Right kidney (tissue), 1 donor: ENCODE results near the gene PRPF31.

Experiments
- DNase-seq: peaks from one replicate; pipeline ENCODE4 v3.0.0-alpha.2; 2016

Gene PRPF31

DNA sequence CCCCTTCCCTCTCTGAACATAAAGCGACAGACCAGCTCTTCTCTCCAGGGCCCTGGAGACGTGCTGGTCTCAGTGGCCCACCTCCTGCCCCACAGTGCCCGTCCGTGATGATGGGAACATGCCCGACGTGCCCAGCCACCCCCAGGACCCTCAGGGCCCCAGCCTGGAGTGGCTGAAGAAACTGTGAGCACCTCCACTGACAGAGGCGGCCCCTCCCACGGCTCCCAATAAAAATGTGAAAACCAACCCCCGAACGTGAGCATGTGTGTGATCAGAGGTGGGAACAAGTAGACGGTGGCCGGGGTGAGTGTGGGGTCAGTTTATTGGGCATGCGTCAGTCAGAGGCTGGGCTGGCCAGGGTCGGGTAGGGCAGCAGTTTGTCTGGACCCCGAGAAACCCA is 8.8 kb upstream of the PRPF31 start:
- DNase-seq, result no peak

DNA sequence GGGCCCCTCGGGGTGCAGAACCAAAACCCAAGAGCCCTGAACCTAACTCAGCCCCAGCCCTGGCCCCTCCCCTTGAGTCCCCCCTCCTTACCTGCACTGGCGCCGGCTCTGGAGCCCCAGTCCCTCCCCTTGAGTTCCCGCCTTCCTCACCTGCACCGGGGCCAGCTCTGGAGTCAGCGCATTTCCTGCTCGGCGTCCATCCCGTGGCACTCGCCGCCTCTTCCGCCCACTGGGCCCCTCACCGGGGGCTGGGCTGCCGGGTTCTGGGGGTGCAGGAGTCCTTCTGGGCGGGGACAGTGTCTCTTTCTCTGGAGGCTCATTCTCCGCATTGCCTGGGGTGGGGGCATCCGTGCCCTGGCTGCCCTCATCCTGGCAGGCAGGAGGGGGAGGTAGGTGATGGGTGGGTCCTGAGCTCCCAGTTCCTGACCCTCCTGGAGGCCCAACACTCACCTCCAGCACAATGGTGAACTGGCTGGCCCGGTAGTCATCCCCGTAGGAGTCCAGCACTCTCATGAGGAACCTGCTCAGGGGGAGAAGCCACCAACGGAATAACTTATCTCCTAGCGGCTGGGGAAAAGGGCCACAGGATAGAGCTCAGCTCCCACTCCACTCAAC is 7.6 kb upstream of the PRPF31 start:
- DNase-seq, result no peak

DNA sequence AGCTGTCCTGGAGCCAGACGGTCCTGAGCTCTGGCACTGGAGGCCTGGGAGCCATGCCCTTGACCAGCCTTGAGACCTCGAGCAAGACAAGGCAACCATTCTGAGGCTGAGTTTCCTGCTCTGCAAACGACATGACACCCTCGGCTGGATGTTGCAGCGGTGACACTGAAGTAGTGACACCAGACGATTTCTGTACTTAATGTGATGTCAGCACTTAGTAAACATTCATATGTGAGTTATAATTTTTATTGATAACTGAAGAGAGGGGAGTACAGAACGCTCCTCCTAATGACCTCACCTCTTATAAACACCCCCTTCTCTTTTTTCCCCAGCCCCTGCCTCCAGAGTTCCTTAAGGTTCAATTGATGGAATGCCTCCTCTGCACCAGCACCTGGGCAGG is 7.1 kb upstream of the PRPF31 start:
- DNase-seq, result no peak

DNA sequence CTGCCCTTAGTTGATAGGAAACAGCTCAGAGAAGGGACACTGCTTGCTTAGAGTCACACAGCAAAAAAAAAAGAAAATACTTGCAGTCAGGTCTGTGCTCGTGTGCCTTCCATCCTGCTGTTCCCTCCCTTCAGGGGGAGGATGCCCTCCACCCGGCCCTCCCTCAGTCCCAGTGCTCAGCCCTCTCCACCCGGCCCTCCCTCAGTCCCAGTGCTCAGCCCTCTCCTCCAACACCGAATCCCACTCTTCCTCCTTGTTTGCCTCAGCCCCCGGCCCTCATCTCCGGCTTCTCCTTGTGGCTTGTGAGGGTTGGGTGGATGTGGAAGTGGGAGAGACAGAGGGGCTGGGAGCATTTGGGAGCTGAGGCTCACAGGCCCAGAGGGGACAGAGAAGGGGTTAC is 5.9 kb upstream of the PRPF31 start:
- DNase-seq, result no peak

DNA sequence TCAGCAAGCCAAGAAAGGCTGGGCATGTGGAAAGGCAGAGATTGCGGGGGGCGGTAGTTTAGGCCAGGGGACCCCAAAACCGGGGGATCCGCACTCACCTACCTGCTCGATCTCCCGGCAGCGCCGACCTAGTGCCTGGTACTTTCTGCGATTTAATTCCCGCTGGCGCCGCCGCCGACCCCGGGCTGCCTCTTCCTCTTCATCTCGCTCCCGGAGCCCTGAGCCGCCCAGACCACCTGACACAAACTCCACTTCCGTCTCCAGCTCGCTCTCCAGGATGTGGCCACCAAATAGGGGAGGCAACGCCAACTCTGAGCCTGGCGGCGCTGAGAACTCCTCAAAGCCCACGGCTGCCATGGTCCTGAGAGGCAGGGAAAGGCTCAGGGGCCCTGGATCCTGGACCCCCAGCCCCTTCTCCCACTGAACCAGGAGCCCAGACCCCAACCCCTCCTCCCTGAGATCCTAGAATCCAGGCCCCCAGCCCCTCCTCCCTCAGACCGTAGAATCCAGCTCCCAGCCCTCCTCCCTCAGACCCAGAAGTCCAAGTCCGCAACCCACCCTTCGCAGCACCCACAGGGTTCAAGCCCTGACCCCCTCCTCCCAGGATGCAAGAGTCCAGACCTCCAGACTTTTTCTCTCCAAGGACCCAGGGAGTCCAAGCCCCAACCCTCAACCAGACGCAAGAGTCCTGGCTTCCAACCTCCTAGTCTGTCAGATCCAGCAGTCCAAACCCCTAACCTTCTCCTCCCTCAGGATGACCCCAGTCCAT is 1.0 kb upstream of the PRPF31 start:
- DNase-seq, result no peak

DNA sequence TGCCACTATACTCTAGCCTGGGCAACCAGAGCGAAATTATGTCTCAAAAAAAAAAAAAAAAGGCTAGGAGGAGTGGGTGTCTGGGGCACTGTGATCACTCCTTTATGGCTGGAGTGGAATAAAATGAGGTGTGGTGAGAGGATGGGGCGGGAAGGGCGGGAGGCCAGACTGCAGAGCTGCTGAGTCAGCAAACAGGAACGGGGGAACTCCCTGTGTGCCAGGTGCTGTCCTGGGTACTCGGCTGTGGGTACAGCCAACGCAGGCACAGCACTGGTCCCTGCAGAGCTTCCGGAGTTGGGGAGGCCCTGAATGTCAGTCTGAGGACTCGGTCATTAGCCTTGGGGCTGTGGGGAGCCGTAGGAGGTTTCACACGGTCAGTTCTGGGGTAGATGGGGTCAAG is 5.7 kb downstream of the PRPF31 start:
- DNase-seq, result no peak

DNA sequence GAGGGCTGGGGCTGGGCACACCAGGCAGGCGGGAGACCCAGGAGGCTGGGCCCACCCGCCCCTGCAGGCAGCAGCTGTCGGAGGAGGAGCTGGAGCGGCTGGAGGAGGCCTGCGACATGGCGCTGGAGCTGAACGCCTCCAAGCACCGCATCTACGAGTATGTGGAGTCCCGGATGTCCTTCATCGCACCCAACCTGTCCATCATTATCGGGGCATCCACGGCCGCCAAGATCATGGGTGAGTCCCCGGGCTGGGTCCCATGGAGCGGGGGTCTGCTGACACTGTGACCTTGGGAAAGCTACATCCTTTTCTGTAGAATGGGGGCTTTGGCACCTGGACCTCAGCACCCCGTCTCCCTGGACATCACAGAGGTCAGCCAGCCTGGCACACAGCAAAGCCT is 8.1 kb downstream of the PRPF31 start:
- no peak for DNase-seq

DNA sequence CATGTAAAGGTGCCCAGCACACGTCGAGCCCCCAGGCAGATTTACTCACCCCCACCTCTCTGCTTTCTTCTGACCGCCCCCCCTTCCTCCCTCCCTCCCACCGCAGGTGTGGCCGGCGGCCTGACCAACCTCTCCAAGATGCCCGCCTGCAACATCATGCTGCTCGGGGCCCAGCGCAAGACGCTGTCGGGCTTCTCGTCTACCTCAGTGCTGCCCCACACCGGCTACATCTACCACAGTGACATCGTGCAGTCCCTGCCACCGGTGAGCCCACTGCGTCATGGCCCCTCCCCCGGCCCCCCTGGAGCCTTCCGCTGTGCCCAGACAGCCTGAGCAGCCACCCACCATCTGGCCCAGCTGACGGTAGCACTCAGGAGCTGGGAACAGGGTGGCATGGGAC is 8.8 kb downstream of the PRPF31 start:
- DNase-seq, result no peak

DNA sequence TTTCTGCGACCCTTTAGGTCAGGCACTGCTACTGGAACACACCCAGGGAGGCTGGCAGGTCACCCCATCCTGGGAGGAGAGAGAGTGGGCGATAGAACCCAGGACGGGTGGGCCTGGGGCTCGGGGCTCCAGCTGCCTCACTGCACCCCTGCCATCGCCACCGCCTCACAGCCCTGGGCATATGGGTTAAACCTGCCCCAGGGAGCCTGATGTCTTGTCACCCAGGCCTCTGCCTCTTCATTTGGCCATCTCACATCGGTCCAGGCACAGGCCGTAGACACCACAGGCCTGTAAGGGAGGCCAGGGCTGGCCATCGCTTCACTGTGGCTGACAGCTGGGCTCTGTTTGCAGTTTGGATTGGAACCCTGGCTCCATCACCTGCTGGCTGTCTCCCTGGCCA is 10.2 kb downstream of the PRPF31 start:
- no peak for DNase-seq

DNA sequence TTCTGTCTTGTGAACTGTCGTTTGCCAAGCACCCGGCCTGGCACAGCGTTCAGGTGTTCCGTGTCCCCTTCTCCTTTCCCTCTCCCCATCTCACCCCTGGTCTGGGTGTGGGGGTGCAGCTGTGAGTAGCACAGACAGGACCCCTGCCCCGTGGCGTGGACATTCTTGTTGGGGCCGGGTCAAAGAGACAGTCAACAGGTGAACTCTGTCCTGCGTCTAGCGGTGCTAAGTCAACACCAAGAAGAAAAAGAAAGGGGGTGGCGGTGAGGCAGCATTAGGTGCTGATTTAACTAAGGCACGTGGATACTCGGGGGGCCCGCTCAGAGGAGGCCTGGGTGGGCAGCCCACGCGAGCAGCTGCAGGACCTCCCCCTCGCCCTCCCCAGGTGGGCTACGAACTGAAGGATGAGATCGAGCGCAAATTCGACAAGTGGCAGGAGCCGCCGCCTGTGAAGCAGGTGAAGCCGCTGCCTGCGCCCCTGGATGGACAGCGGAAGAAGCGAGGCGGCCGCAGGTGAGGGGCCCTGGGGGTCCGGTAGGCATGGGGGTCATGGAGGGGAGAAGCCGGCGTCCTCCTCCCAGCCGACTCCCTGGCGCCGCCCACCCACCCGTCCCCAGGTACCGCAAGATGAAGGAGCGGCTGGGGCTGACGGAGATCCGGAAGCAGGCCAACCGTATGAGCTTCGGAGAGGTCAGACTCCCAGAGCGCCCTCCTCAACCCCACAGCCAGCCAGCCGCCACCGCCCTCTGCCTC is 12.3 kb downstream of the PRPF31 start:
- no peak for DNase-seq

DNA sequence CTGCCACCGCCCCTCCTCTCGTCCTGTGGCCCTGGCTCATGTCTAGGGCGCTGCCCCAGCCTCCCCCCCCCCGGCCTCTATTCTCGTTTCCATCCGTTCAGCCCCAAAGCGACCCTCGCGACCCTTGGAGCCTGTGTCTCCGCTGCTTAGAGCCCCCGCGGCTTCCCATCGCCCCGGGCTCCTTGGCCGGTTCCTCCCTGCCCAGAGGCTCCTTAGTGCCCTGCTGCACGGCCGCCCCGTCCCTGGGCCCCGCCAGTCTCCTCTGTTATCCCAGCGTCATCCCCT is 12.8 kb downstream of the PRPF31 start:
- no peak for DNase-seq

DNA sequence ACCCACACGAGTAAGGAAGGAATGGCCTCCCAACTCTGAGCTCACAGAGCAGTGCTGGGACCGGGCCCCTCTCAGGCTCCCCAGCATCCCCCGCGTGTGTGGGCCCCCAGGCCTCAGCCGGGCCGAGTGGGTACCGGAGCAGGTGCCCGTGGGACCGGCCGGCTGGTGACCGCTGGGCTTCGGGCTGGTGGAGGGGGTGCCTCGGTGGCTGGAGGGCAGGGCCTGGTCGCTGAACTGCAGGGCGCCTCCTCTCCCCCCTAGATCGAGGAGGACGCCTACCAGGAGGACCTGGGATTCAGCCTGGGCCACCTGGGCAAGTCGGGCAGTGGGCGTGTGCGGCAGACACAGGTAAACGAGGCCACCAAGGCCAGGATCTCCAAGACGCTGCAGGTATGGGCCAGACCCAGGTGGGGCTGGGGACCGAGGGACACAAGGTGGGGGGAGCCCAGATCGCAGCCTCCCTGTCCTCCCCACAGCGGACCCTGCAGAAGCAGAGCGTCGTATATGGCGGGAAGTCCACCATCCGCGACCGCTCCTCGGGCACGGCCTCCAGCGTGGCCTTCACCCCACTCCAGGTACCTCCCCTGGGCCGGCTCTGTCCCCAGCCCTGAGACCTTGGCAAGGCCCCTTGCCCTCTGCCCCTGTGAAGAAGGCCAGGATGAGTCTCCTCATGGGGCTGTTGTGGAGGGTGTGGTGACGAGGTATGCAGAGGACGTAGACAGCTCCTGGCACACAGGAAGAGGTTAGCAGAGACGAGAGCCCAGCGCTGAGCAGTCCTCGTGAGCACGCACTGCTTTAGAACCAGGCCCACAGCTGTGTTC is 13.5 kb downstream of the PRPF31 start:
- no peak for DNase-seq

DNA sequence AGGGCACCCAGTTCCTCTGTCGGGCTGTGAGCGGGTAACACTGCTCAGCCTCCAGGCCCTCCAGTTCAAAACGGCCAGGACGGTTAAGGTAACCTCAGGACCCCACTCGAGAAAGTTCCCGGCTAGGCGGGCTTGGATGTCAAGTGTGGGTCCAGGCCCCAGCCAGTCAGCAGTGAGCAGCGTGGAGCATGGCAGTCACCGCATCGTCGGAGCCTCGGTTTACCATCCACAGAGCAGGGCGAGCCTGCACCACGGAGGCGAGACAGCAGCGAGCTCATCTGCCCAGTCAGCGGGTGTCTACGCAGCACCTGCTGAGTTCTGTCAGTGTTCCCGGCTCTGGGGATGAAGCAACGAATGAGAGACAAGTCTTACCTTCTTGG is 14.1 kb downstream of the PRPF31 start:
- no peak for DNase-seq

DNA sequence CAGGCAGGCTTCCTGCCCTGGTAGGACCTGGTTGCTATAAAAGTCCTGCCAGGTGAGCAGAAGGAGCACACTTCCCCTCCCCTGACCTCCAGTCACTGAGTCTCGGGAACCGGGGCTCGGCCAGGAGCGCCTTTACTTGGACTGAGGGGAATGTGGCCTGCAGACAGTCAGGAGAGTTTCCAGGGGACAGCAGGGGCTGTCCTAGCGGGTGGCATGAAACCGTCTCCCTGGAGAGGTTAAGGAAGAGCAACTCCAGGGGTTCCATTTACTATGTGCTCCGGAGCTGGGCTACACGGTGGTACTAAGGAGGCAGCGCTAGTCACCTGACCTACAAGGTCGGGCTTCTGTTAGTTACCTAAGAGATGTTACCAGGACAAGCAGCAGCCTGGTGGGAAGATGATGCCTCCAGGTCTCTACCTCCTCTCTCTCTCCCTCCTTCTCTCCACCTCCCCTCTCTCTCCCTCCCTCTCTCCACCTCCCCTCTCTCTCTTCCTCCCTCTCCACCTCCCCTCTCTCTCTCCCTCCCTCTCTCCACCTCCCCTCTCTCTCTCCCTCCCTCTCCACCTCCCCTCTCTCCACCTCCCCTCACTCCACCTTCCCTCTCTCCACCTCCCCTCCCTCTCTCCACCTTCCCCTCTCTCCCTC is 17.9 kb downstream of the PRPF31 start:
- no peak for DNase-seq

DNA sequence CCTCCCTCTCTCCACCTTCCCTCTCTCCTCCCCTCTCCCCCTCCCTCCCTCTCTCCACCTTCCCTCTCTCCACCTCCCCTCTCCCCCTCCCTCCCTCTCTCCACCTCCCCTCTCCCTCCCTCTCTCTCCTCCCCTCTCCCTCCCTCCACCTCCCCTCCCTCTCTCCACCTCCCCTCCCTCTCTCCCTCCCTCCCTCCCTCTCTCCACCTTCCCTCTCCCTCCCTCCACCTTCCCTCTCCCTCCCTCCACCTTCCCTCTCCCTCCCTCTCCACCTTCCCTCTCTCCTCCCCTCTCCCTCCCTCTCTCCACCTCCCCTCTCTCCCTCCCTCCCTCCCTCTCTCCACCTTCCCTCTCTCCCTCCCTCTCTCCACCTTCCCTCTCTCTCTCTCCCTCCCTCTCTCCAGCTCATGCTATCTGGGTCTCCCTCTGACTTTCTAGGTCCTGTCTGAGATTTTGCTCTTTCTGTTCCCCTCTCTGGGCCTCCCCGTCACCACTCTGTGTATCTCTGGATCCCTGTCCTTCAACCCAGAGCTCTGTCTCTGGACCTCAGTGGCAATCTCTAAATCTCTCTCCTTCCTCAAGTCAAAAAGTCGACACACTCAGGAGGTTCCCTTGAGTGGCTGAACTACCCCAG is 18.5 kb downstream of the PRPF31 start:
- no peak for DNase-seq

DNA sequence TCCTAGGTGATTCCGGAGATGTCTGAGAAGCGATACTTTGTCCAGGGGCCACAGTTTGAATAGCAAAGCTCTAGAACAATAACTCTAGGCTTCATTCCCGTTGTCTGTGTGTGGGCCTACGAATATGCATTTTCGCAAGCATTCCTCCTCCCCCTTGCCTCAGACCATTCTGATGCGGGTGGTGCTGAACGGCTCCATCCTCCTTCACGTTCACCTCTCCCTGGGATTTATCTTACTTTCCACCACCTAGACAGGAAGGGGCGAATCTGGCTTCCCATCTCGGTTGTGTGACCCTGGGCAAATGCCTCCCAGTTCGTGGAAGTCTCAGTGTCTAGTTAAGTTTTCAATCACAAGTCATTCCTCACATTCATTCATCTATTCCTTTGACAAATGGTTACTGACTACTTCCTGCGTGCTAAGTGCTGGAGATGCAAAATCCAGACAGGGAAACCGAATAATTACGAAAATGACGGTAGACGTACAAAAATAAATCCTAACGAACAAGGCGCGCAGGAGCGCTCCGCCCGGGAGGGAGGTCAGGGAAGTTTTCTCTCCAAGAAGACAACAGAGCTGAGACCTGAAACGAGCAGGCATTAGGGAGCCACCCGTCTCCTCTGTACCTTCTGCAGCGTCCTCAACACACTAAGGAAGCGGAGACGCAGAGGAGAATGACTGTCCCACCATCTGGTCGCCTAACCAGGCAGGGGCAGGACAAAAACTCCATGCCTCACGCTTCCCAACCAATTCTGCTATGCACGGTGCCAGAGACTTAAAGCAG is 20.7 kb downstream of the PRPF31 start:
- no peak for DNase-seq

DNA sequence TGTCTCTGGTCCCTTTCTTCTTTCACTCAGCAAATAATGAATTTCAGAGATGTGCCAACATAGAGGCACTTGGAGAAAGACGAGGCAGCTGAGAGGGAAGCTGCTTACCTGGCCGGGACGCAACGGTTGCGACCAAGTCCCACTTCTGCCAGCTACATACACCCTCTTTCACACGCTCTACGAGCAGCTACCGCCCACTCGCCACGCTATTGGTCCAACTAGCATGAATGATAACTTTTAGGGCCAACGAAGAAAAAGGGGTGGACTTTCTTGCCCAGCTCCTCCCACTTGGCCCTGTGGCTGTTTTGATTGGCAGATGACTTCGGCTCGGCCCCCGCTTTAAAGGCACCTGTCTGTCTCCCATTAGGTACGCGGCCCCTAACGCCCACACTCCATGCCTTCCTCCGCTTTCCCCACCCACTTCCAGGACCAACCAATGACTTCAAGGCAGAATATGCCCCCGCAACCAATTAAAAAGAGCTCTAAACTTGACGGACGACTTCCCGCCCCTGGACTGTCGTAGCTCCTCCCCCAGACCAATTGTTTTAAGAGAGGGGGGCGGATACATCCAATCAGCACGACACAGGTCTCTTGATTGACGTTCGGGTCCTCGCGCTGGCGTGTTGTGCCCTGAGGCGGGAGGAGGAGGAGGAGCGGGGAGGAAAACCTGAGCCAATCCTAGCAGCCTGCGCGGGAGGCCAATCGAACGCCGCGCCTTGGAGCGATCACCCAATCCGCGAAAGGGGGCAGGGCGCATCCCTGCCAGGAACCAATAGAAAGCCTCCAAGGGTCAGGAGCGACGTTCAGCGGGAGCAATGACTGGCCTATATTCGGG is 21.5 kb downstream of the PRPF31 start:
- DNase-seq, result peak; percentile 92

DNA sequence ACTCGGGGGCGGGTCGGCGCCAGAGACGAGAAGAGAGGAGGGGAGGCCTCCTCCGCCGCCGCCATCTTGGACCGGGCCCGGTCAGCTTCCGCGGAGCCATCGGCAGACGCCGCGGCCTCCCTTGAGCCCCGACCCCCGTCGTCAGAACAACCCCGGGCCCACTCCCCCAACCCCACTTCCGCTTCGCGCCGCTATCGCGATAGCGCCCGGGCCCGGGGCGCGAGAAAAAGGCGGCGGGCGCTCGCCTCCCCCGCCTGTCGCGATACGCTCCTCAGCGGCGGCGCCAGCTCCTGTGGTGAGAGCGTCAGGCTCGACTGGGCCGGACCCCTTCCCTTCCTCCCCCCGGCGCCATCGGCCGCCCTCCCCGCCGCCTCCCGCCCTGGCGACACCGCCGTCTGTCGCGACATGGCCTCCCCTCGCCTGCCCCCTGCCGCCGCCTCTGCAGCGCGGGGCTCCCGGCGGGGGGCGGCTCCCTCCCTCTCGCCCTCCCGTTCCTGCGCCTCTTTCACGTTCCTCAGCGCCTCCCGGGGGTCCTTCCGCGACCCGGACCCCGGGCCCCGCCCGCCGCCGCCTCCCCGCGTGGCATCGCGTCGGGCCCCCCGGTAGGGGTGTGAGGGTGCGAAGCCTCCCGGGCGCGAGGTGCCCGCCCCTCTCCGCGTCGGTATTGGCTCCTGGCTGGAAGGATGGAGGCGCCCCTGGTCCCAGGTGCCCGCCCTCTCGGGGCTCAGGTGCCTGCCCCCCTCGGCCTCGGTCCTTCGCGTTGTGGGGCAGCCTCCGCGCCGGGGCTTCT is 22.3 kb downstream of the PRPF31 start, which contains the start of gene CNOT3:
Gene CNOT3, plus strand, starts transcription at position 64 of the 790 bp plus-strand sequence. CDS start 5,217 bp downstream, outside the sequence.
- DNase-seq, result no peak
